ENCODE measurements around the gene SAMD4B.

Gene SAMD4B

DNA sequence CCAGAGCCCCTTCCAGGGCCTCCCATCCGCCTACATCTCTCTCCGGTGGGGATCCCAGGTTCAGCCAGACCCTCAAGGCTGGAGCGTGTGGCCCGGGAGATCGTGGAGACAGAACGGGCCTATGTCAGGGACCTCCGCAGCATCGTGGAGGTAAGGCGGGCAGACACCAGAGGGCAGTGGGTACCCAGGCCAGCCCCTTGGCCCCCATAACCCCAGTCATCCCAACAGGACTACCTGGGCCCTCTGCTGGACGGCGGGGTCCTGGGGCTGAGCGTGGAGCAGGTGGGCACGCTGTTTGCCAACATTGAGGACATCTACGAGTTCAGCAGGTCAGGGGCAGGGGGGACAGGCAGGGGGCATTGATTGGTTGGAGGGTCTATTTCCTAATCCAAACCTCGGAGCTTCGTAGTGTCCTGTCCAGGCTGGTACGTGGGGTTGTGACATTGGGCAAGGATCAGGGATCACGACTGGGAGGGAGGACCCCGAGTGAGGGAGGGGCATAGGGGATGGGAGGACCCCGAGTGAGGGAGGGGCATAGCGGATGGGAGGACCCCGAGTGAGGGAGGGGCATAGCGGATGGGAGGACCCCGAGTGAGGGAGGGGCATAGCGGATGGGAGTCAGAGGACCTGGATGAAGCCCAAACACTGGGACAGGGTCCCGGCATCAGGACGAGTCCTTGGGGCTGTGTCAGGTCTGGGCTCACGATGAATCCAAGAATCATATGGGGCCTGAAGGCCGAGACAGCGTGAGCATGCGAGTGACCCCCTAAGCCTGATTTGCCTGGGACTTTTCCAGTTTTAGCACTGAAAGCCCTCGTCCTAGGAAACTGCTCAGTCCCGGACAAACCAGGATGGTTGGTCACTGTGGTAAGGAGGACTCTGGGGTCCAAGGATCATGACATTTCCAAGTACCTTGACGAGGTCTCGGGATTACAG lies 73.2 kb downstream of the SAMD4B start:
- H3K4me1 Mint-ChIP-seq, result peaks cover 34% of the 10 kb centered on the region
- H3K36me3 Mint-ChIP-seq (ENCODE audit: insufficient read depth), result peaks cover 47% of the 10 kb centered on the region
- DNase-seq (ENCODE audit: low spot score in 2 of 2) (no peak), ATAC-seq (replicated peaks; ENCODE audit: extremely low read depth, poor library complexity, severe bottlenecking) (no peak)
- H3K4me3 Mint-ChIP-seq, result peak overlapping the region; percentile 25
- no peaks in the 10 kb centered on the region for H3K27me3 Mint-ChIP-seq
- peak overlapping the region; percentile 90 for H3K27ac Mint-ChIP-seq (ENCODE audit: low read depth)
- H3K9me3 Mint-ChIP-seq, result peaks cover 5% of the 10 kb centered on the region

DNA sequence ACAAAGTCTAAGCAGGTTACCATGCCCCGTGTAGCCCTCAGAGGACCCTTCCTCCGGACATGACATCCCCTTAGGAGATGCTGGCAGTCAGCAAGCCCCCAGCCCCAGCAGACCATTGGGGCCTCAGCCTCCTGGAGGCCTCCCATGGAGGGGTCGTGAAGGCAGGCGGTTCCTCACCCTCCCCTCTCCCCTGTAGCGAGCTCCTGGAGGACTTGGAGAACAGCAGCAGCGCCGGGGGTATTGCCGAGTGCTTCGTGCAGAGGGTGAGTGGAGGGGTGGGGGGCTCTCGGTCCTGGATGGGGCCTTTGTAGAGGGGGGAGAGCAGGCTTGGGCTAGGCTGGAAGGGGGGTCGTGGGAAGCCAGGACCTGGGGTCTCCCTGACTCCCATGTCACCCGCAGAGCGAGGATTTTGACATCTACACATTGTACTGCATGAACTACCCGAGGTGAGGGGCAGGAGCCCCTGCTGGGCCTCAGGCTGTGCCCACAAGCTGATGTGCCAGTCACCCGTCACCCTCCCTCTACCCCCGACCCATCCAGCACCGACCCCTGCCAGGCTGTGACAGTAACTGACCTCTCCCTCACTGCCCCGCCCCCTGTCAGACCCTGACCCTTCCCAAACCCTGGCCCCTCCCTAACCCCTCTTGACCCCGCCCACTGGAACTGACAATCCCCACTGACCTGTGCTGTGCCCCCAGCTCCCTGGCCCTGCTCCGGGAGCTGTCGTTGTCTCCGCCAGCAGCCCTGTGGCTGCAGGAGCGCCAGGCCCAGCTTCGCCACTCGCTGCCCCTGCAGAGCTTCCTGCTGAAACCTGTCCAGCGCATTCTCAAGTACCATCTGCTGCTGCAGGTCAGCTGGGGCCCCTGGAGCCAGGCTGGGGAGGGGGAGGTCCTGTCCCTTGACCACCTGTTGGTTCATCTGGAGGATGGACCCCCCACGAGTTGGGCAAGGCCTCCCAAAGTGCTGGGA lies 74.2 kb downstream of the SAMD4B start:
- ATAC-seq (replicated peaks; ENCODE audit: extremely low read depth, poor library complexity, severe bottlenecking), result no peak
- Mint-ChIP-seq H3K27me3 (no peaks in the 10 kb centered on the region), H3K4me3 (no peak overlapping the region), H3K4me1 (peaks cover 23% of the 10 kb centered on the region), H3K27ac (ENCODE audit: low read depth) (no peak overlapping the region), H3K9me3 (peaks cover 5% of the 10 kb centered on the region), H3K36me3 (ENCODE audit: insufficient read depth) (peaks cover 42% of the 10 kb centered on the region)
- no peak for DNase-seq (ENCODE audit: low spot score in 2 of 2)

DNA sequence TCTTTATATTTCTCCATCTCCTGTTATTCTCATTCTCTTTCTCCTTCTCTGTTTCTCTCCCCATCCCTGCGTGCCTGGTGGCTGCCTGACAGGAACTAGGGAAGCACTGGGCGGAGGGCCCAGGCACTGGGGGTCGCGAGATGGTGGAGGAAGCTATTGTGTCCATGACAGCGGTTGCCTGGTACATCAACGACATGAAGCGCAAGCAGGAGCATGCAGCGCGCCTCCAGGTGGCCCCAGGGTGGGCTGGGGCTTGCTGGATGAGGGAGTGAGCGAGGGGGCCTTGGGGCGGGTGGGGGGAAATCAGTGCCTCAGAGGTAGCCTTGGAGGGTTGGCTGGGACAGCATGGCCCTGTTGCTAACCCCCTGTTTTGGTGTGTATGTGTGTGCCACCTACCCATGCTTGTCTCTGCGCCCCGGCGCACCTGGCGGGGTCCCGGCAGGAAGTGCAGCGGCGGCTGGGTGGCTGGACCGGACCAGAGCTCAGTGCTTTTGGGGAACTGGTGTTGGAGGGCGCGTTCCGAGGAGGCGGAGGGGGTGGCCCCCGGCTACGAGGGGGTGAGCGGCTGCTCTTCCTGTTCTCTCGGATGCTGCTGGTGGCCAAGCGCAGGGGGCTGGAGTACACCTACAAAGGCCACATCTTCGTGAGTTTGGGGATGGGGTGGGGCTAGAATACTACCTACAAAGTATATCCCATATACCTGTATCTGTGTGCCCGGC lies 75.4 kb downstream of the SAMD4B start:
- peaks cover 14% of the 10 kb centered on the region for H3K4me1 Mint-ChIP-seq
- no peak for DNase-seq (ENCODE audit: low spot score in 2 of 2)
- no peak for ATAC-seq (replicated peaks; ENCODE audit: extremely low read depth, poor library complexity, severe bottlenecking)
- no peaks in the 10 kb centered on the region for H3K9me3 Mint-ChIP-seq
- H3K27me3 Mint-ChIP-seq, result no peaks in the 10 kb centered on the region
- no peak overlapping the region for H3K4me3 Mint-ChIP-seq
- H3K27ac Mint-ChIP-seq (ENCODE audit: low read depth), result no peak overlapping the region
- H3K36me3 Mint-ChIP-seq (ENCODE audit: insufficient read depth), result peaks cover 34% of the 10 kb centered on the region

GRCh38 chr19:39419003-39419402 lies 76.8 kb downstream of the SAMD4B start:
- Mint-ChIP-seq H3K9me3 (no peaks in the 10 kb centered on the region), H3K36me3 (ENCODE audit: insufficient read depth) (peaks cover 33% of the 10 kb centered on the region)

DNA sequence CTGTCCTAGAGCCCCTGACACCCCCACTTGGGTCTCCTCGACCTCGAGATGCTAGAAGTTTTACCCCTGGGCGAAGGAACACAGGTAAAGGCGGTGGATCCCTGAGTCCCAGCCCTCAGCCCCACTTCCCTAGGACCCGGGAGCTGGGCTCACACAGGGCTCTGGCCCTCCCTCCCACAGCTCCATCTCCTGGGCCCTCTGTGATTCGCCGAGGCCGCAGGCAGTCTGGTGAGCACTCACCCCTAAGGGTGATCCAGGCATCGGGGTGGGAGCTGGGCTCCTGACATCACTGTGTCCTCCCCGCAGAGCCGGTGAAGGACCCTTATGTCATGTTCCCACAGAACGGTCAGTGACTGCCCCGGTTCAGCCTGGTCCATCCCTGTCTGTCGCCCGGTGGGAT lies 78.5 kb downstream of the SAMD4B start:
- Mint-ChIP-seq H3K36me3 (ENCODE audit: insufficient read depth) (peaks cover 30% of the 10 kb centered on the region), H3K27me3 (no peaks in the 10 kb centered on the region), H3K27ac (ENCODE audit: low read depth) (no peak overlapping the region), H3K4me3 (no peak overlapping the region), H3K9me3 (no peaks in the 10 kb centered on the region), H3K4me1 (peaks cover 6% of the 10 kb centered on the region)
- DNase-seq (ENCODE audit: low spot score in 2 of 2), result no peak
- no peak for ATAC-seq (replicated peaks; ENCODE audit: extremely low read depth, poor library complexity, severe bottlenecking)

More at GRCh38 chr19:39419003-39419402, 76.8 kb downstream of the SAMD4B start:
- Mint-ChIP-seq H3K27ac (ENCODE audit: low read depth) (no peak overlapping the region), H3K27me3 (no peaks in the 10 kb centered on the region), H3K4me1 (peaks cover 8% of the 10 kb centered on the region), H3K4me3 (no peak overlapping the region)
- ATAC-seq (replicated peaks; ENCODE audit: extremely low read depth, poor library complexity, severe bottlenecking) (no peak), DNase-seq (ENCODE audit: low spot score in 2 of 2) (no peak)

GRCh38 chr19:39422020-39422419 lies 79.8 kb downstream of the SAMD4B start:
- Mint-ChIP-seq H3K4me3 (no peak overlapping the region), H3K27me3 (no peaks in the 10 kb centered on the region), H3K4me1 (peaks cover 6% of the 10 kb centered on the region), H3K9me3 (no peaks in the 10 kb centered on the region), H3K27ac (ENCODE audit: low read depth) (no peak overlapping the region), H3K36me3 (ENCODE audit: insufficient read depth) (peaks cover 29% of the 10 kb centered on the region)
- no peak for ATAC-seq (replicated peaks; ENCODE audit: extremely low read depth, poor library complexity, severe bottlenecking)
- no peak for DNase-seq (ENCODE audit: low spot score in 2 of 2)

DNA sequence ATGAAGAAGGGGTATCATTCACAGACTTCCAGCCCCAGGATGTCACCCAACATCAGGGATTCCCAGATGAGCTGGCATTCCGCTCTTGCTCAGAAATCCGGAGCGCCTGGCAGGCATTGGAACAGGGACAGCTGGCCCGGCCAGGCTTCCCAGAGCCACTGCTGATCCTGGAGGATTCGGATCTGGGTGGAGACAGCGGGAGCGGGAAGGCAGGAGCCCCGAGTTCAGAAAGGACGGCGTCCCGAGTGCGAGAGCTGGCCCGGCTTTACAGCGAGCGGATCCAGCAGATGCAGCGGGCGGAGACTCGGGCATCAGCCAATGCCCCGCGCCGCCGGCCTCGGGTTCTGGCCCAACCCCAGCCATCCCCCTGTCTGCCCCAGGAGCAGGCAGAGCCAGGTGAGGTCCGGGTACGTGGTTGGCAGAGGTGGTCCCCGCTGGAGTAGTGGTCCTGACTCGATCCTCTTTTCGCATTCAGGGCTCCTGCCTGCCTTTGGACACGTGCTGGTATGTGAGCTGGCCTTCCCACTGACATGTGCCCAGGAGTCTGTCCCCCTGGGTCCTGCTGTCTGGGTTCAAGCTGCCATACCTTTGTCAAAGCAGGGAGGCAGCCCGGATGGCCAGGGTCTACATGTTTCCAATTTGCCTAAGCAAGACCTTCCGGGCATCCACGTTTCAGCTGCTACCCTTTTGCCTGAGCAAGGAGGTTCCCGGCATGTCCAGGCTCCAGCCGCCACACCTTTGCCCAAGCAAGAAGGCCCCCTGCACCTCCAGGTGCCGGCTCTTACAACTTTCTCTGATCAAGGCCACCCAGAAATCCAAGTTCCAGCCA lies 81.3 kb downstream of the SAMD4B start:
- Mint-ChIP-seq H3K4me3 (no peak overlapping the region), H3K27ac (ENCODE audit: low read depth) (no peak overlapping the region), H3K36me3 (ENCODE audit: insufficient read depth) (peaks cover 26% of the 10 kb centered on the region)

DNA sequence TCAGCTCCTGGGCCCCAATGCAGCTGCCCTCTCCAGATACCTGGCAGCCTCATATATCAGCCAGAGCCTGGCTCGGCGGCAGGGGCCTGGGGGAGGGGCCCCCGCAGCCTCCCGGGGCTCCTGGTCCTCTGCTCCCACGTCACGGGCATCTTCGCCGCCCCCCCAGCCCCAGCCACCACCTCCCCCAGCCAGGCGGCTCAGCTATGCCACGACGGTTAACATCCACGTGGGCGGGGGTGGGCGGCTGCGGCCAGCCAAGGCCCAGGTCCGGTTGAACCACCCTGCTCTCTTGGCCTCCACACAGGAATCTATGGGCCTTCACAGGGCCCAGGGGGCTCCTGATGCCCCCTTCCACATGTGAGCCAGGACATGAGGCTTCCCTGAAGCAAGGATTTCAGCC lies 82.7 kb downstream of the SAMD4B start:
- Mint-ChIP-seq H3K27me3 (no peaks in the 10 kb centered on the region), H3K4me3 (no peak overlapping the region), H3K27ac (ENCODE audit: low read depth) (no peak overlapping the region), H3K36me3 (ENCODE audit: insufficient read depth) (peaks cover 19% of the 10 kb centered on the region), H3K9me3 (no peaks in the 10 kb centered on the region), H3K4me1 (peaks cover 6% of the 10 kb centered on the region)
- DNase-seq (ENCODE audit: low spot score in 2 of 2) (no peak), ATAC-seq (replicated peaks; ENCODE audit: extremely low read depth, poor library complexity, severe bottlenecking) (no peak)

More for the DNA sequence above, 81.3 kb downstream of the SAMD4B start:
- no peak for DNase-seq (ENCODE audit: low spot score in 2 of 2)
- no peaks in the 10 kb centered on the region for H3K27me3 Mint-ChIP-seq
- H3K9me3 Mint-ChIP-seq, result no peaks in the 10 kb centered on the region
- H3K4me1 Mint-ChIP-seq, result peaks cover 6% of the 10 kb centered on the region
- no peak for ATAC-seq (replicated peaks; ENCODE audit: extremely low read depth, poor library complexity, severe bottlenecking)

DNA sequence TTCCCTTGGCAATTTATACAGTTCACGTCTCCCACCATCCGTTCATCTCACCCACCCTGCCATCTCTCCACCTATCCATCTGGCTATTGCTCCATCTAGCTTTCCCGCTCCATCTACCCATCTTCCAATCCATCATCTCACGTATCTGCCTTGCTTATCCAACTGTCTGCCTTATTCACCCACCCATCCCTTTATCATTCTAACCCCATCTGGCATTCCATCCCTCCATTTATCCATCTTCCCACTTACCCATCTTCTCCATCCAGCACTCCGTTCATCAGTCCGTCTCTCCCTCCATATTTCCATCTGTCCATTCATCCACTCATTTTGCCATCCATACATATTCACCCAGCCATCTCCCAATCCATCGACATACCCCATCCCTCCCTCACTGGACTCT lies 83.5 kb downstream of the SAMD4B start:
- Mint-ChIP-seq H3K4me1 (peaks cover 10% of the 10 kb centered on the region), H3K9me3 (no peaks in the 10 kb centered on the region), H3K36me3 (ENCODE audit: insufficient read depth) (peaks cover 19% of the 10 kb centered on the region), H3K27ac (ENCODE audit: low read depth) (peak overlapping the region; percentile 0), H3K27me3 (no peaks in the 10 kb centered on the region), H3K4me3 (no peak overlapping the region)
- no peak for DNase-seq (ENCODE audit: low spot score in 2 of 2)
- ATAC-seq (replicated peaks; ENCODE audit: extremely low read depth, poor library complexity, severe bottlenecking), result no peak

DNA sequence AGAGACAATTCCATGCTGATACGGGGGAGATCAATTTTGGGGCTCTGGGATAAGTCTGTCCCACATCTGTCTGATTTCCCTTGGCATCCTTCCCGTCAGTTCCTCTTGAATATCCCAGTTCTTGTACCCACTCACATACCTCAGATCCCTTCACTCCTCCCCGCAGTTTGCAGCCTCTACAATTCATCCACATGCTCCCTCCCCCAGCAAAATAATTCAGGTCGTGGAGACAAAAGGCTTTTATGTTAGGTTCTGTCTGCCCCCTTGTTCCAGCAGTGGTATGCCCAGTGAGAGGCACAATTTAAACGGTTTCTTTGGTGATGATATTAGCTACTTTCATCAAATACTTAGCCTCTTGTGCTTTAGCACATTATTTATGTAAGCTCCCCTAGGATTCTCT lies 83.9 kb downstream of the SAMD4B start:
- Mint-ChIP-seq H3K27ac (ENCODE audit: low read depth) (peak overlapping the region; percentile 0), H3K4me1 (peaks cover 14% of the 10 kb centered on the region), H3K4me3 (no peak overlapping the region), H3K27me3 (no peaks in the 10 kb centered on the region), H3K9me3 (no peaks in the 10 kb centered on the region), H3K36me3 (ENCODE audit: insufficient read depth) (peaks cover 20% of the 10 kb centered on the region)
- no peak for DNase-seq (ENCODE audit: low spot score in 2 of 2)
- ATAC-seq (replicated peaks; ENCODE audit: extremely low read depth, poor library complexity, severe bottlenecking), result no peak

GRCh38 chr19:39427707-39428106 lies 85.5 kb downstream of the SAMD4B start:
- Mint-ChIP-seq H3K4me3 (no peak overlapping the region), H3K27ac (ENCODE audit: low read depth) (no peak overlapping the region), H3K4me1 (peaks cover 14% of the 10 kb centered on the region), H3K36me3 (ENCODE audit: insufficient read depth) (peaks cover 25% of the 10 kb centered on the region), H3K27me3 (no peaks in the 10 kb centered on the region), H3K9me3 (no peaks in the 10 kb centered on the region)
- ATAC-seq (replicated peaks; ENCODE audit: extremely low read depth, poor library complexity, severe bottlenecking) (no peak), DNase-seq (ENCODE audit: low spot score in 2 of 2) (no peak)

Measured in central memory CD8-positive, alpha-beta T cell (primary cell).